DMS53 treated with DMSO at 0.1 percent for 48 hours (cell line): Measurements from ENCODE around the gene EIF2D.
A peak's percentile ranks its signal among the peaks of the same experiment; 100 is the strongest.

ENCODE experiments used
- DNase-seq: peaks from one replicate; lab custom pipeline; 2025; ENCODE audit not compliant: unreplicated experiment; lab: John Stamatoyannopoulos, UW

The EIF2D gene

DNA sequence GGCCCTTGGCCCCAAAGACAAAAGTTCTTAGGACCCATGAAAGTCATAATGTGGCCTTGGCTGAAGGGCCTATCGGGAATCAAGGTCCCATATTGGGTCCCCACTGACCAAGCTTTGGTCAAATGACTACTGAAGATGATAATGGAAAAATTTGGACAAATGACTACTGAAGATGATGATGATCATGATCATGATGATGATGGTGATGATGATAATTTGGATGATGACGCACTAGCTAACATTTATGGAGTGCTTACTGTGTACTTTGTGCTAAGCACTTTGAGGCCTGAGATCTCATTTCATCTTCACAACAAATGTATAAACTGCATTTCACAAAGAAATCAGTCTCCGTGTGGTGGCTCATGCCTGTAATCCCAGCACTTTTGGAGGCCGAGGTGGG, 39.4 kb downstream of the EIF2D start:
- DNase-seq: no peak

DNA sequence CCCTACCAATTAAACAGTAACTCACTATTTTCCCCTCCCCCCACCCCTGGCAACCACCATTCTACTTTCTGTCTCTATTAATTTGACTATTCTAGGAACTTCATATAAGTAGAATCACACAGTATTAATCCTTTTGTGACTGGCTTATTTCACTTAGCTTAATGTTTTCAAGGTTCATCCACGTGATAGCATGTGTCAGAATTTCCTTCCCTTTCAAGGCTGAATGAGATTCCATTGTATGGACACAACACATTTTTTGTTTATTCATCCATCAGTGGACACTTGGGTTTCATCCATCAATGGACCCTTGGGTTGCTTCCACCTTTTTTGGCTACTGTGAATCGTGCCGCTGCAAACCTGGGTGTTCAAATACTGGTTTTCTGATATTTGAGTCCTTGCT, 41.7 kb downstream of the EIF2D start:
- DNase-seq: no peak

GRCh38 chr1:206569556-206569955, 42.7 kb downstream of the EIF2D start:
- no peak for DNase-seq

- DNase-seq: no peak
Observed at GRCh38 chr1:206568779-206569352, 43.4 kb downstream of the EIF2D start.

GRCh38 chr1:206568256-206568655, 44.0 kb downstream of the EIF2D start:
- DNase-seq: no peak

- DNase-seq: no peak
Observed at GRCh38 chr1:206566999-206567398, 45.3 kb downstream of the EIF2D start.

DNA sequence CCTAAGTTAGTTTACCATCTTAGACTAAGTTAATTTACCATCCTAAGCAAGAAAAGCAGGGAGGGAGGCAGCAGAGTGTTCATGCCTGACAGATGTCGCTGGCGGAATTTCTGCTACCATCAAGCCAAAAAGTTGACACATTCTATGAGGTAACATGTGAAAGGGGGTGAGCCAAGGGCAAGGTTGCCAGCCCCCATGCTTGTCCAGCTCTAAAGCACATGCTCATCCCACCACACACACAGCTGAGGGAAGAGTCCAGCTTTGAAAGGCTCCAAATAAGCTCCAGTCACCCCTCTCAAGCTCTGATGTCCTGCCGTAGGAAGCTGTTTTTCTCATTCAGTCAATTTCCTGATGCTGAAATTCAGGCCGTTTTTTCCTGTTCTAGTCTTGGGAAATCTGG, 46.3 kb downstream of the EIF2D start:
- no peak for DNase-seq

DNA sequence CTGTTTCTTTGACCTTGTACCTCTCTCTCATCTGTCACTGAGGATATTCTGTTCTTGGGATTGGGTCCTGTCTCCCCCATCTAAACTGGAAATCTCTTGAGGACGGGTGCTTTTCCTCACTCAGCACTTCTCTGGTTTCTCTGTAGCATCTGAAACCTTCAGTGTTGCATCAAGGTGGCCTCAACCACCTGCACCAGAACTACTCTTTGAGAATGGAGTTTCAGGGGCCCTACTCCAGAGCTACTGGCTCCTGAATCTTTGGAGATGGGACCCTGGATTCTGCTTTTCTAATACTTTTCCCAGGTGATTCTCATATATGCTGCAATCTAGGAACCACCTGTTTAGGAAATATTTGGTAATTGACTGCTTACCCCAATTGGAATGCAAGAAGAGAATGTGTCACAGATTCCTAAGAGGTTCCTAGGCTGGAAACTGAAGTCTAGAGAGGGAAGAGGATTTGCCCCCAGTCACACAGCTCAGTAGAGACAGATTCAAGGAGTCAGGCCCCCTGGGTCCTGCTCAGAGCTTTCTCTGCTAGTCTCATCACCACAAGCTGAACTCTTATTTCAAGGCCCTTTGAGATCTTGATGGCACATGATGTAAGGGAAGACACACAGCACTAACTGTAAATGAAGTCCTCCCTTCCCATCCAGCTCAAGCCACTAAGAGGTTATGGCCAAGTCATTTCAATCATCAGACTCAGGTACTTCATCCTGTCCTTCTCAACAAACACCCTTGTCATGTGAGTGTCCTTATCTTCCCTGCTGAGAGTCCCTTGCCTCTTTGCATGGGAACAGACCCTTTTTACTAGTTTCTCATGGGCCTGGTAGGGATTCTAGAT, 48.7 kb downstream of the EIF2D start:
- DNase-seq: no peak

- DNase-seq: no peak
Observed at GRCh38 chr1:206560007-206560716, 52.1 kb downstream of the EIF2D start.

GRCh38 chr1:206559672-206559995, 52.6 kb downstream of the EIF2D start:
- no peak for DNase-seq

GRCh38 chr1:206558794-206559671, 53.2 kb downstream of the EIF2D start:
- DNase-seq: no peak

DNA sequence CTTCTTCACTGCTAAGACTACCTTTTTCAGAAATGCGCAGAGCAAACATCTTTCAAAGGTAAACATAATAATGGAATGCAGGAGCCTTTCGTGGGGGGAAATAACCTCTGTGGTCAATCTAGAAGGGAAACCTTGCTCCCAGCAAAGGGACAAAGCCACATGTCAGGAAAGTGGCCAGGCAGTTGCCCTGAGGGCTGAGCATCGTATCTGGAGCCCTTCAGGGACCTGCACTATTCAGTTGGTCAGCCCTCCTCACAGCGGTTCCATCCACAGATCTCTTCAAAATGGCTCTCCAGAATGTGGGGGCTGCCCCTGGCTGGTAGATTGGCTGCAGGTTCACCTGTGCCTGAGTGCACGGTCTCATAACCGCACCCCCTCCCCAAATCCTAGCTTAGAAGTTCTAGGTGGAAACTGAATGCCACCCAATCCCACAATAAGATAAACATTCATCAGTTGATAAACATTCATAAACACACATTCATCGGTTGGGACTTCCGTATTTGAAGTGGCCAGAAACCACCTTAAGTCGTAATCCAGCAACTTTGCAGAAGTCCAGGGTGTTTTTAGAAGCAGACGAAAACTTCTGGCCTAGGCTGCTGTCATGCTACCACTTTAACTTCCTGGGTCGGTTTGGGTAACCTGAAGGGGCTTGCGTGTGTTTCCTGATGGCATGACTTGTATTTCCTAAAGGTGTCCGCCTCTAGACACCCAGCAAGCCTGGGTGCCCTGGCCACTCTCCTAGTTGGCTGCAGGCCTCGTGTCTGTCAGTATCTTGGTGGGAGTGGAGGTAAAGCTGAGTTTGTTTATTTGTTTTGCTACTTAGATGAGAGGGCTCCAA, 54.4 kb downstream of the EIF2D start:
- peak; percentile 42 for DNase-seq

GRCh38 chr1:206556750-206557635, 55.3 kb downstream of the EIF2D start:
- DNase-seq: peak; percentile 57

DNA sequence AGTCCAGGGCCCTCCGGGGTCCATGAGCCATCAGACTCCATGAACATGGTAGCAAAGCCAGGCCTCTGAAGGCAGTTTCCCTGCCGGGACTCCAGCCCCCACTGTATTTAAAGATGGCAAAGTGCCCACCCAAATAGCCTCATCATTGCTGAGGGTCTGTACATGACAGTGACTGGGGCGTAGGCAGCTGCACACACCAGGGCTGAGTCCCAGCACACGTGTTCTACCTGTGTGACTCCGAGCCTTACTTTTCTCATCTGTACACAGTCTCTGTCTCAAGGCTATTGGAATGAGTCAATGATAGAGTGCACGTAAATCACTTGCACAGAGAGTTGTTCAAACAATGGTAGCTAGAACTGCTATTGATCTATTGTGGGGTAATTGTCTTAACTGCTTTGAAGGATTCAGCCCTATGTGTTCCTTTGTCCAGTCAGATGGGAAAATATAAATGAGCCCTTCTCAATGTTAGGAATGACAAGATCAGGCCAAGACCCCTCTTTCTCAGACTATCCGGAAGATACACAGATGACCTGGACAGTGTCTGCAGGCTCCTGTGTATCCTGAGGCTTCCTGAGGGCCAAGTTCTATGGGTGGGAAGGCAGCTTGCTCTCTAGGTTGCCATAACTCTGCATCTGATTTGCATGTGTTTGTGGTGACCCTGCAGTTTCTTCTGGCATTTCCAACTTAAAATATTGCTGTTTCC, 56.1 kb downstream of the EIF2D start:
- DNase-seq: peak; percentile 16

GRCh38 chr1:206555473-206555935, 56.8 kb downstream of the EIF2D start:
- DNase-seq: no peak

DNA sequence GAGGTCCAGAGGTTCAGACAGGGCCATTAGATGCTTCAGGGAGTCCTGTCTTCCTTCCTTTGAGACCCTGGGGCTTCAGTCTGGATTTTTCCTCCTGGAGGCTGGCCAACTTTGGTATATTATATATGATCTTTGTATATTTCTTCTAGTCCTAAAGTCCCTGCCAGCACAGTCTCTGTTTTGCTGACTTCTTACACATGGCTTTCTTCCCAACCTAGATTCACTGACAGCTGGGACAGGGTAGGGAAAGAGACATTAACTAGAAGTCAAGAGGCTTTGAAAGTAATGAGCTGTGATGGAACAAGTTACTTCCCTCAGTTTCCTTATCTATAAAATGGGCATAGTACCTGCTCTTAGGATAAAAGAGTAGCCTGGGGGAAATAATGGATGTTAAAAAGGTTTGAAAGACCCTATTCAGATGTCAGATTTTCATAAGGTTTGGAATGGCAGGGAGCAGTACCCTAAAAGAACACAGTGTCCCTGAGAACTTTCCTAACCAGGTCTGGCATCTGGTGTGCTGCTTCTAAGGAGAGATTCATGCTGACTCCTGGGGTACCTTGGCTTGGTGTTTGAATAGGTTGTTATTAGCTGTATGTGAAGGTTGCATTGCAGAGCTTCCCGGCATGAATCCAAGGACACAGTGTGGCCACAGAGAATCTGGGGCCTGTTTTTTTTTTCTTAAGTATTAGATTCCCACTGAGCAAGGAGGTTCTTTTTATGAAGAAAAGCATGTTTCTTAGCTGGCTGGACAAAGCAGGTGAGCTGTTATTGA, 57.4 kb downstream of the EIF2D start:
- DNase-seq: no peak

- DNase-seq: no peak
Observed at GRCh38 chr1:206554211-206554610, 58.1 kb downstream of the EIF2D start.

GRCh38 chr1:206551986-206552326, 60.3 kb downstream of the EIF2D start:
- no peak for DNase-seq
